Peyer's patch (tissue), 4 donors: ENCODE data around the gene NUFIP1.

Source experiments
- POLR2A ChIP-seq, 2 donors: fragments of 450-650 bp; IDR thresholded peaks; one replicate each; pipeline ENCODE4 v1.5.1; 2017; ENCODE audit warnings: antibody characterized with exemption in 2 of 2, mild to moderate bottlenecking in 2 of 2, moderate library complexity in 2 of 2
- TF ChIP-seq, protein P1 (sequence below), 6 experiments: fragments of 450-650 bp in 4 of 6; fragments of 200-600 bp in 2 of 6; sonication (generic) in 1 of 6; IDR thresholded peaks; one replicate each; pipeline ENCODE4 v1.5.1; 2017 to 2019; ENCODE audit warnings: antibody characterized with exemption in 6 of 6, mild to moderate bottlenecking in 3 of 6, moderate library complexity in 1 of 6

DNA sequence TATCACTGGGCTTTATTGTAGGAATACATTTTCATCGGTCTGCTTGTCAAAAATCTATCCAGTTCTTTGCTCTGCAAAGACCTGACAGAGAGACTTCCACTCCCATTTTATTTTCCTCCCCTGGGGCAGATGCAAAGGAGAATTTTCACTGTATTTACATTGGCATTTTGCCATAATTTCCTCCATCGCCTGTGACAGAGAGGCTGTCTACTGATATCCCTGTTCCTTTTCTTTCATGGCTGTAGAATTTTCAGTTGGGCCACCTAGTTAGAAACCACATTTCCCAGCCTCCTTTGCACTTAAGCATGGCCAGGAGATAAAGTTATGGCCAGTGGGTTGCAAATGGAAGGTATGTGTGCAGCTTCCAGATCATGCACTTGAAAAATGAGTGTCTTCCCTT, 89.3 kb downstream of the NUFIP1 start:
- TF ChIP-seq, protein P1, sequence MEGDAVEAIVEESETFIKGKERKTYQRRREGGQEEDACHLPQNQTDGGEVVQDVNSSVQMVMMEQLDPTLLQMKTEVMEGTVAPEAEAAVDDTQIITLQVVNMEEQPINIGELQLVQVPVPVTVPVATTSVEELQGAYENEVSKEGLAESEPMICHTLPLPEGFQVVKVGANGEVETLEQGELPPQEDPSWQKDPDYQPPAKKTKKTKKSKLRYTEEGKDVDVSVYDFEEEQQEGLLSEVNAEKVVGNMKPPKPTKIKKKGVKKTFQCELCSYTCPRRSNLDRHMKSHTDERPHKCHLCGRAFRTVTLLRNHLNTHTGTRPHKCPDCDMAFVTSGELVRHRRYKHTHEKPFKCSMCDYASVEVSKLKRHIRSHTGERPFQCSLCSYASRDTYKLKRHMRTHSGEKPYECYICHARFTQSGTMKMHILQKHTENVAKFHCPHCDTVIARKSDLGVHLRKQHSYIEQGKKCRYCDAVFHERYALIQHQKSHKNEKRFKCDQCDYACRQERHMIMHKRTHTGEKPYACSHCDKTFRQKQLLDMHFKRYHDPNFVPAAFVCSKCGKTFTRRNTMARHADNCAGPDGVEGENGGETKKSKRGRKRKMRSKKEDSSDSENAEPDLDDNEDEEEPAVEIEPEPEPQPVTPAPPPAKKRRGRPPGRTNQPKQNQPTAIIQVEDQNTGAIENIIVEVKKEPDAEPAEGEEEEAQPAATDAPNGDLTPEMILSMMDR (IDR thresholded peaks at IDR 0.05): no peak
- TF ChIP-seq POLR2A (IDR thresholded peaks at IDR 0.05): no peak
